ENCODE data around the gene MCTS1. TPM values are rescaled to one million over a fixed set of nuclear protein-coding genes. Genes with fewer than 3 reads are reported as not detected.

Gene MCTS1
- total and polyA plus RNA-seq, 4 donors, result 12.1 to 56.1 (median 25.1) TPM

DNA sequence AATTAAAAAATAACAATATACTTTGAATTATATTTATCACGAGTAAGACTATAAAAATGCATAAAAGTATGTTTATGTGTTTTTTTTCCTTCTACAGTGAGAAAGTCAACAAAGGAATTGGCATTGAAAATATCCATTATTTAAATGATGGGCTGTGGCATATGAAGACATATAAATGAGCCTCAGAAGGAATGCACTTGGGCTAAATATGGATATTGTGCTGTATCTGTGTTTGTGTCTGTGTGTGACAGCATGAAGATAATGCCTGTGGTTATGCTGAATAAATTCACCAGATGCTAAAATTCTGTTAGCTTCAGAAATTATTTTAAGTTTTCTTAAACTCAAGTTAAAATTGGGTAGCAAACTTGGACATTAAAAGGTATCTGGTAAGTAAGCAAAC lies 8.2 kb downstream of the MCTS1 start (continued):
- no peak for TF ChIP-seq FOXA2 (IDR thresholded peaks at IDR 0.05)

DNA sequence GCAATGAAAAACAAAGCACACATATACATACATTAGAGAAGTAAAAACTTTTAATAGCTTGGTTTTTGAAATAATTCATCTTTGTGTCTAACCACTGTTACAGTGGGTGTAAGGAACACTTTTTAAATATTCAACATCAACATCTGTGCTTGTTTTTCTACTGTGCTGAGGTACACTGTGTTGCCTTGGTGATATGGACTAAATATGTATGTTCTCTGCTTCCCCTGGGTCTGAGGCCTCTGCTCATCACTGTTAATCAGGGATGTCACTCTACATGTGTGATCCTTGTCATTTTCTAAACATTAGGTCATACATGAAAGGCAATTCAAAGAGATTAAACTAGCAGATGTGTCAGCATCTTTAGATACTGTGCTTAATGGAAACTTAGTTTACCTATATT lies 10.9 kb downstream of the MCTS1 start:
- no peak for DNase-seq (ENCODE audit: low spot score)
- Histone ChIP-seq H3K4me1 (ENCODE audit: control insufficient read depth in 4 of 4, insufficient read depth in 4 of 4, low read length in 3 of 4) (no peaks in the 10 kb centered on the region), H3K36me3 (ENCODE audit: control insufficient read depth in 4 of 4, insufficient read depth in 3 of 4, low read depth in 1 of 4, low read length in 3 of 4) (peaks cover 0 to 6% (median 4%) of the 10 kb centered on the region in 4 donors)

DNA sequence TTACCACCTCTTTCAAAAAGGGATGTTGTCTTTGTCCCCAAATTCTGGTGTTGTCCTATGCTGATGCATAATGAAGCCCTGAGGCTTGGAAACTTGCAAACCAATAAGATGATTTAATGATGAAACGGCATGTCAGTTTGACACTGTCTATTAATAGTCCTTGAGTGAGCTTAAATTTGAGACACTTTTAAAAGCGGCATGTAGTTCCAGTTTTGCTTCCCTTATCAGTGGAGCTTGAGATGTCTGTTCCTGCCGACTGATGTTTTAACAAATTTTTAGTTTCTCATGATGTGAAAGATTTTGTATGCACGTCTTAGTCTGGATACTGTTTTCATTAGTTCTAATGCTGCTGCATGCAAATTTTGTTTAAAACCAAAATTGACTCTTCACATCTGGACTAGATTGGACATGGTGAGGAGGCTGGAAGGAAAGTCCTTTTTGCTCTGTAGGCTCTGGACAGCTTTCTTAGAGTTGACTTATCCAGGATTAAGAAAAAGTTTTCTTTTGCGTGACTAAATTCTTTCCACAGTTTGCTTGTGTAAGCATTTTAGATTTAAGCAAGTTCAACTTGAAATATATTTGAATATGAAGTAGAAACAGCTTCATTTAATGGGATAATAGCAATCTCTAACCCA lies 14.2 kb downstream of the MCTS1 start:
- H3K4me1 ChIP-seq (ENCODE audit: control insufficient read depth in 4 of 4, insufficient read depth in 4 of 4, low read length in 3 of 4), result no peaks in the 10 kb centered on the region
- peaks cover 0 to 6% (median 0%) of the 10 kb centered on the region in 4 donors for H3K36me3 ChIP-seq (ENCODE audit: control insufficient read depth in 4 of 4, insufficient read depth in 3 of 4, low read depth in 1 of 4, low read length in 3 of 4)
- H3K4me3 ChIP-seq (ENCODE audit: low read depth in 1 of 3, low read length in 3 of 3), result no peak overlapping the region
- no peaks in the 10 kb centered on the region for H3K9me3 ChIP-seq (ENCODE audit: control insufficient read depth in 4 of 4, low read length in 3 of 4)
- no peak overlapping the region for H3K9ac ChIP-seq (ENCODE audit: low read depth in 1 of 2, low read length in 2 of 2)
- no peak overlapping the region for H3K27ac ChIP-seq (ENCODE audit: low read depth in 1 of 2, low read length in 2 of 2)
- H3K27me3 ChIP-seq (ENCODE audit: control insufficient read depth in 4 of 4, insufficient read depth in 4 of 4, low read length in 3 of 4), result no peaks in the 10 kb centered on the region
- no peak for TF ChIP-seq SP1 (IDR thresholded peaks at IDR 0.05)
- no peak for TF ChIP-seq FOXA1 (IDR thresholded peaks at IDR 0.05)
- TF ChIP-seq HNF4G (IDR thresholded peaks at IDR 0.05), result no peak
- DNase-seq (ENCODE audit: low spot score), result no peak
- 87% methylated on average over 5 of the region's 5 CpGs for WGBS

More for the DNA sequence above, 10.9 kb downstream of the MCTS1 start:
- Histone ChIP-seq H3K27me3 (ENCODE audit: control insufficient read depth in 4 of 4, insufficient read depth in 4 of 4, low read length in 3 of 4) (no peaks in the 10 kb centered on the region), H3K27ac (ENCODE audit: low read depth in 1 of 2, low read length in 2 of 2) (no peak overlapping the region), H3K9me3 (ENCODE audit: control insufficient read depth in 4 of 4, low read length in 3 of 4) (no peaks in the 10 kb centered on the region), H3K9ac (ENCODE audit: low read depth in 1 of 2, low read length in 2 of 2) (no peak overlapping the region), H3K4me3 (ENCODE audit: low read depth in 1 of 3, low read length in 3 of 3) (no peak overlapping the region)
- TF ChIP-seq JUND (IDR thresholded peaks at IDR 0.05) (no peak), RXRA (IDR thresholded peaks at IDR 0.05) (no peak), EGR1 (IDR thresholded peaks at IDR 0.05; ENCODE audit: low read depth in 2 of 2) (no peak), FOXA1 (IDR thresholded peaks at IDR 0.05) (no peak), TAF1 (conservative IDR thresholded peaks at IDR 0.05) (no peak)
- TF ChIP-seq, protein P1, sequence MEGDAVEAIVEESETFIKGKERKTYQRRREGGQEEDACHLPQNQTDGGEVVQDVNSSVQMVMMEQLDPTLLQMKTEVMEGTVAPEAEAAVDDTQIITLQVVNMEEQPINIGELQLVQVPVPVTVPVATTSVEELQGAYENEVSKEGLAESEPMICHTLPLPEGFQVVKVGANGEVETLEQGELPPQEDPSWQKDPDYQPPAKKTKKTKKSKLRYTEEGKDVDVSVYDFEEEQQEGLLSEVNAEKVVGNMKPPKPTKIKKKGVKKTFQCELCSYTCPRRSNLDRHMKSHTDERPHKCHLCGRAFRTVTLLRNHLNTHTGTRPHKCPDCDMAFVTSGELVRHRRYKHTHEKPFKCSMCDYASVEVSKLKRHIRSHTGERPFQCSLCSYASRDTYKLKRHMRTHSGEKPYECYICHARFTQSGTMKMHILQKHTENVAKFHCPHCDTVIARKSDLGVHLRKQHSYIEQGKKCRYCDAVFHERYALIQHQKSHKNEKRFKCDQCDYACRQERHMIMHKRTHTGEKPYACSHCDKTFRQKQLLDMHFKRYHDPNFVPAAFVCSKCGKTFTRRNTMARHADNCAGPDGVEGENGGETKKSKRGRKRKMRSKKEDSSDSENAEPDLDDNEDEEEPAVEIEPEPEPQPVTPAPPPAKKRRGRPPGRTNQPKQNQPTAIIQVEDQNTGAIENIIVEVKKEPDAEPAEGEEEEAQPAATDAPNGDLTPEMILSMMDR (IDR thresholded peaks at IDR 0.05; ENCODE audit: low read depth, low read length, missing input control), result no peak

DNA sequence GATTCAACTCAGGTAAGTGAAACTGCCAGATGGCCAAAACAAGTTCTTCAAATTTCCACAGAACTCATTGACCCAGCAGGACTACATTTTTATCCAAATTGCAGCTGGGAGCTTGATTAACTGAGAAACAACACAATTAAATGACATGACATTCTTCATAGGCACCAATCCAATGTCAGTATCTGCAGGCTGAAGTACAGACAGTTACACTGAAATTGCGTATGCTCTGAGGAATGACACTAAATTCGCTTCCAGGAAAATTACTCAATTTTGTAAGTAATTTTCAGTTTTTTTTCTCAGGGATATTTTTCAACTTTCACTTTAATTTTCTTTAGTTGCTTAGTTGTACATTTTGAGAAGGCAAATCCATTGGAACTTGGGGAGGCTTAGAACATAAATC lies 21.5 kb downstream of the MCTS1 start:
- no peak for DNase-seq (ENCODE audit: low spot score)
- WGBS, result 36% methylated on average over 2 of the region's 2 CpGs
- peak overlapping the region; percentile 27 to 82 for H3K27ac ChIP-seq (ENCODE audit: low read depth in 1 of 2, low read length in 2 of 2)

More for the DNA sequence above, 21.5 kb downstream of the MCTS1 start:
- Histone ChIP-seq H3K4me1 (ENCODE audit: control insufficient read depth in 4 of 4, insufficient read depth in 4 of 4, low read length in 3 of 4) (peaks cover 0 to 2% (median 1%) of the 10 kb centered on the region in 4 donors), H3K9ac (ENCODE audit: low read depth in 1 of 2, low read length in 2 of 2) (no peak overlapping the region), H3K9me3 (ENCODE audit: control insufficient read depth in 4 of 4, low read length in 3 of 4) (no peaks in the 10 kb centered on the region), H3K27me3 (ENCODE audit: control insufficient read depth in 4 of 4, insufficient read depth in 4 of 4, low read length in 3 of 4) (no peaks in the 10 kb centered on the region), H3K36me3 (ENCODE audit: control insufficient read depth in 4 of 4, insufficient read depth in 3 of 4, low read depth in 1 of 4, low read length in 3 of 4) (no peaks in the 10 kb centered on the region), H3K4me3 (ENCODE audit: low read depth in 1 of 3, low read length in 3 of 3) (no peak overlapping the region)
- peak in 1 of 2 donors; percentile 15 for TF ChIP-seq RXRA (IDR thresholded peaks at IDR 0.05)
- TF ChIP-seq GABPA (IDR thresholded peaks at IDR 0.05 in 1 of 2, conservative IDR thresholded peaks at IDR 0.05 in 1 of 2), result no peak
- TF ChIP-seq HNF4A (conservative IDR thresholded peaks at IDR 0.05), result peak; percentile 29 to 46
- no peak for TF ChIP-seq TAF1 (conservative IDR thresholded peaks at IDR 0.05)
- TF ChIP-seq, protein P2, sequence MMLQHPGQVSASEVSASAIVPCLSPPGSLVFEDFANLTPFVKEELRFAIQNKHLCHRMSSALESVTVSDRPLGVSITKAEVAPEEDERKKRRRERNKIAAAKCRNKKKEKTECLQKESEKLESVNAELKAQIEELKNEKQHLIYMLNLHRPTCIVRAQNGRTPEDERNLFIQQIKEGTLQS (IDR thresholded peaks at IDR 0.05), result peak; percentile 35
- TF ChIP-seq JUND (IDR thresholded peaks at IDR 0.05), result peak; percentile 45 to 47
- TF ChIP-seq, protein P3, sequence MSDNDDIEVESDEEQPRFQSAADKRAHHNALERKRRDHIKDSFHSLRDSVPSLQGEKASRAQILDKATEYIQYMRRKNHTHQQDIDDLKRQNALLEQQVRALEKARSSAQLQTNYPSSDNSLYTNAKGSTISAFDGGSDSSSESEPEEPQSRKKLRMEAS (IDR thresholded peaks at IDR 0.05), result no peak
